ENCODE measurements around the gene RRBP1.
A peak's percentile ranks its signal among the peaks of the same experiment; 100 is the strongest.

Gene RRBP1

GRCh38 chr20:17667445-17667844, 14.6 kb downstream of the RRBP1 start:
- Histone ChIP-seq H3K27ac (ENCODE audit: low read depth, low read length) (no peak overlapping the region), H3K4me1 (ENCODE audit: control insufficient read depth in 5 of 5, insufficient read depth in 5 of 5, low read length in 5 of 5) (peaks cover 0 to 40% (median 32%) of the 10 kb centered on the region in 5 donors), H3K36me3 (ENCODE audit: control insufficient read depth in 5 of 5, insufficient read depth in 5 of 5, low read length in 5 of 5) (peaks cover 2 to 10% (median 4%) of the 10 kb centered on the region in 5 donors), H3K9ac (ENCODE audit: low read length in 5 of 5) (no peak overlapping the region), H3K9me3 (ENCODE audit: control insufficient read depth in 5 of 5, low read length in 5 of 5) (no peaks in the 10 kb centered on the region), H3K4me3 (ENCODE audit: low read depth in 1 of 5, low read length in 5 of 5) (no peak overlapping the region), H3K27me3 (ENCODE audit: control insufficient read depth in 5 of 5, insufficient read depth in 4 of 5, low read length in 5 of 5) (no peaks in the 10 kb centered on the region)

GRCh38 chr20:17666481-17666880, 15.6 kb downstream of the RRBP1 start:
- H3K36me3 ChIP-seq (ENCODE audit: control insufficient read depth in 5 of 5, insufficient read depth in 5 of 5, low read length in 5 of 5): peaks cover 2 to 10% (median 3%) of the 10 kb centered on the region in 5 donors
- no peak overlapping the region for H3K4me3 ChIP-seq (ENCODE audit: low read depth in 1 of 5, low read length in 5 of 5)
- no peaks in the 10 kb centered on the region for H3K27me3 ChIP-seq (ENCODE audit: control insufficient read depth in 5 of 5, insufficient read depth in 4 of 5, low read length in 5 of 5)
- no peak overlapping the region for H3K27ac ChIP-seq (ENCODE audit: low read depth, low read length)
- H3K9me3 ChIP-seq (ENCODE audit: control insufficient read depth in 5 of 5, low read length in 5 of 5): no peaks in the 10 kb centered on the region
- peaks cover 1 to 44% (median 39%) of the 10 kb centered on the region in 5 donors for H3K4me1 ChIP-seq (ENCODE audit: control insufficient read depth in 5 of 5, insufficient read depth in 5 of 5, low read length in 5 of 5)
- H3K9ac ChIP-seq (ENCODE audit: low read length in 5 of 5): no peak overlapping the region

GRCh38 chr20:17665756-17666155, 16.3 kb downstream of the RRBP1 start:
- Histone ChIP-seq H3K27ac (ENCODE audit: low read depth, low read length) (no peak overlapping the region), H3K4me3 (ENCODE audit: low read depth in 1 of 5, low read length in 5 of 5) (no peak overlapping the region), H3K36me3 (ENCODE audit: control insufficient read depth in 5 of 5, insufficient read depth in 5 of 5, low read length in 5 of 5) (peaks cover 0 to 10% (median 3%) of the 10 kb centered on the region in 5 donors), H3K9ac (ENCODE audit: low read length in 5 of 5) (no peak overlapping the region), H3K4me1 (ENCODE audit: control insufficient read depth in 5 of 5, insufficient read depth in 5 of 5, low read length in 5 of 5) (peaks cover 5 to 47% (median 45%) of the 10 kb centered on the region in 5 donors), H3K27me3 (ENCODE audit: control insufficient read depth in 5 of 5, insufficient read depth in 4 of 5, low read length in 5 of 5) (no peaks in the 10 kb centered on the region), H3K9me3 (ENCODE audit: control insufficient read depth in 5 of 5, low read length in 5 of 5) (no peaks in the 10 kb centered on the region)

- Histone ChIP-seq H3K4me3 (ENCODE audit: low read depth in 1 of 5, low read length in 5 of 5) (no peak overlapping the region), H3K27ac (ENCODE audit: low read depth, low read length) (peak overlapping the region; percentile 81), H3K9me3 (ENCODE audit: control insufficient read depth in 5 of 5, low read length in 5 of 5) (no peaks in the 10 kb centered on the region), H3K9ac (ENCODE audit: low read length in 5 of 5) (no peak overlapping the region), H3K4me1 (ENCODE audit: control insufficient read depth in 5 of 5, insufficient read depth in 5 of 5, low read length in 5 of 5) (peaks cover 5 to 54% (median 49%) of the 10 kb centered on the region in 5 donors), H3K27me3 (ENCODE audit: control insufficient read depth in 5 of 5, insufficient read depth in 4 of 5, low read length in 5 of 5) (no peaks in the 10 kb centered on the region), H3K36me3 (ENCODE audit: control insufficient read depth in 5 of 5, insufficient read depth in 5 of 5, low read length in 5 of 5) (peaks cover under 1 to 19% (median 6%) of the 10 kb centered on the region in 5 donors)
Measured at GRCh38 chr20:17664025-17664633, 17.9 kb downstream of the RRBP1 start.

GRCh38 chr20:17663486-17663885, 18.6 kb downstream of the RRBP1 start:
- H3K27me3 ChIP-seq (ENCODE audit: control insufficient read depth in 5 of 5, insufficient read depth in 4 of 5, low read length in 5 of 5): no peaks in the 10 kb centered on the region
- peak overlapping the region in 1 of 5 donors; percentile 4 for H3K9ac ChIP-seq (ENCODE audit: low read length in 5 of 5)
- no peaks in the 10 kb centered on the region for H3K9me3 ChIP-seq (ENCODE audit: control insufficient read depth in 5 of 5, low read length in 5 of 5)
- peak overlapping the region; percentile 81 for H3K27ac ChIP-seq (ENCODE audit: low read depth, low read length)
- peaks cover 0 to 22% (median 9%) of the 10 kb centered on the region in 5 donors for H3K36me3 ChIP-seq (ENCODE audit: control insufficient read depth in 5 of 5, insufficient read depth in 5 of 5, low read length in 5 of 5)
- no peak overlapping the region for H3K4me3 ChIP-seq (ENCODE audit: low read depth in 1 of 5, low read length in 5 of 5)
- H3K4me1 ChIP-seq (ENCODE audit: control insufficient read depth in 5 of 5, insufficient read depth in 5 of 5, low read length in 5 of 5): peaks cover 5 to 58% (median 49%) of the 10 kb centered on the region in 5 donors

GRCh38 chr20:17663040-17663399, 19.0 kb downstream of the RRBP1 start:
- H3K27me3 ChIP-seq (ENCODE audit: control insufficient read depth in 5 of 5, insufficient read depth in 4 of 5, low read length in 5 of 5): no peaks in the 10 kb centered on the region
- H3K9ac ChIP-seq (ENCODE audit: low read length in 5 of 5): peak overlapping the region in 2 of 5 donors; percentile 35 to 65
- H3K9me3 ChIP-seq (ENCODE audit: control insufficient read depth in 5 of 5, low read length in 5 of 5): no peaks in the 10 kb centered on the region
- peaks cover 0 to 27% (median 14%) of the 10 kb centered on the region in 5 donors for H3K36me3 ChIP-seq (ENCODE audit: control insufficient read depth in 5 of 5, insufficient read depth in 5 of 5, low read length in 5 of 5)
- peaks cover 5 to 58% (median 49%) of the 10 kb centered on the region in 5 donors for H3K4me1 ChIP-seq (ENCODE audit: control insufficient read depth in 5 of 5, insufficient read depth in 5 of 5, low read length in 5 of 5)
- peak overlapping the region; percentile 81 for H3K27ac ChIP-seq (ENCODE audit: low read depth, low read length)
- H3K4me3 ChIP-seq (ENCODE audit: low read depth in 1 of 5, low read length in 5 of 5): no peak overlapping the region

GRCh38 chr20:17662333-17663039, 19.6 kb downstream of the RRBP1 start:
- H3K4me1 ChIP-seq (ENCODE audit: control insufficient read depth in 5 of 5, insufficient read depth in 5 of 5, low read length in 5 of 5): peaks cover 5 to 58% (median 49%) of the 10 kb centered on the region in 5 donors

GRCh38 chr20:17661121-17661744, 20.8 kb downstream of the RRBP1 start:
- peak overlapping the region; percentile 67 for H3K27ac ChIP-seq (ENCODE audit: low read depth, low read length)
- peak overlapping the region in 2 of 5 donors; percentile 6 to 41 for H3K9ac ChIP-seq (ENCODE audit: low read length in 5 of 5)
- H3K4me1 ChIP-seq (ENCODE audit: control insufficient read depth in 5 of 5, insufficient read depth in 5 of 5, low read length in 5 of 5): peaks cover 5 to 58% (median 43%) of the 10 kb centered on the region in 5 donors

More at GRCh38 chr20:17662333-17663039, 19.6 kb downstream of the RRBP1 start:
- peak overlapping the region in 2 of 5 donors; percentile 35 to 65 for H3K9ac ChIP-seq (ENCODE audit: low read length in 5 of 5)
- H3K27me3 ChIP-seq (ENCODE audit: control insufficient read depth in 5 of 5, insufficient read depth in 4 of 5, low read length in 5 of 5): no peaks in the 10 kb centered on the region
- H3K36me3 ChIP-seq (ENCODE audit: control insufficient read depth in 5 of 5, insufficient read depth in 5 of 5, low read length in 5 of 5): peaks cover 0 to 30% (median 17%) of the 10 kb centered on the region in 5 donors
- H3K4me3 ChIP-seq (ENCODE audit: low read depth in 1 of 5, low read length in 5 of 5): no peak overlapping the region
- H3K27ac ChIP-seq (ENCODE audit: low read depth, low read length): peak overlapping the region; percentile 81
- no peaks in the 10 kb centered on the region for H3K9me3 ChIP-seq (ENCODE audit: control insufficient read depth in 5 of 5, low read length in 5 of 5)

GRCh38 chr20:17660667-17661066, 21.4 kb downstream of the RRBP1 start:
- no peaks in the 10 kb centered on the region for H3K9me3 ChIP-seq (ENCODE audit: control insufficient read depth in 5 of 5, low read length in 5 of 5)
- H3K4me3 ChIP-seq (ENCODE audit: low read depth in 1 of 5, low read length in 5 of 5): no peak overlapping the region
- H3K36me3 ChIP-seq (ENCODE audit: control insufficient read depth in 5 of 5, insufficient read depth in 5 of 5, low read length in 5 of 5): peaks cover 0 to 38% (median 21%) of the 10 kb centered on the region in 5 donors
- H3K9ac ChIP-seq (ENCODE audit: low read length in 5 of 5): no peak overlapping the region
- H3K4me1 ChIP-seq (ENCODE audit: control insufficient read depth in 5 of 5, insufficient read depth in 5 of 5, low read length in 5 of 5): peaks cover 5 to 53% (median 38%) of the 10 kb centered on the region in 5 donors
- peak overlapping the region; percentile 67 for H3K27ac ChIP-seq (ENCODE audit: low read depth, low read length)
- H3K27me3 ChIP-seq (ENCODE audit: control insufficient read depth in 5 of 5, insufficient read depth in 4 of 5, low read length in 5 of 5): no peaks in the 10 kb centered on the region

More at GRCh38 chr20:17661121-17661744, 20.8 kb downstream of the RRBP1 start:
- Histone ChIP-seq H3K9me3 (ENCODE audit: control insufficient read depth in 5 of 5, low read length in 5 of 5) (no peaks in the 10 kb centered on the region), H3K4me3 (ENCODE audit: low read depth in 1 of 5, low read length in 5 of 5) (no peak overlapping the region), H3K27me3 (ENCODE audit: control insufficient read depth in 5 of 5, insufficient read depth in 4 of 5, low read length in 5 of 5) (no peaks in the 10 kb centered on the region), H3K36me3 (ENCODE audit: control insufficient read depth in 5 of 5, insufficient read depth in 5 of 5, low read length in 5 of 5) (peaks cover 0 to 34% (median 17%) of the 10 kb centered on the region in 5 donors)
